H1 (cell line): ENCODE results near the gene NFAT5. TPM values are rescaled to one million over a fixed set of nuclear protein-coding genes. Genes with fewer than 3 reads are reported as not detected.

Experiments used
- CTCF ChIA-PET: fragments of 300-600 bp; sonication (Branson Sonifier 250); formaldehyde crosslinking; loops from one replicate; lab custom pipeline; 2021; ENCODE audit not compliant: partially characterized antibody; lab: Charles Lee
- POLR2A ChIA-PET: fragments of 300-600 bp; sonication (Branson Sonifier 250); formaldehyde crosslinking; loops from one replicate; lab custom pipeline; 2021; ENCODE audit warnings: inconsistent platforms; ENCODE audit not compliant: partially characterized antibody; lab: Charles Lee
- DNase-seq, 2 experiments: peaks; one replicate each; pipeline versions ENCODE4 v3.0.0 to v3.0.0-alpha.2; 2010 to 2022; ENCODE audit warnings: low spot score in 2 of 2, low read depth in 1 of 2, mixed read lengths in 1 of 2
- FAIRE-seq: peaks from 2 replicates; lab custom pipeline; 2011; peaks lifted over from hg19 to GRCh38; lab: Jason Lieb, UNC
- H2AFZ ChIP-seq: 2 replicates; pipeline ENCODE4 v1.8.1; 2012; ENCODE audit warnings: low read length, inconsistent platforms
- H2AK5ac ChIP-seq: 2 replicates; pipeline ENCODE4 v1.6.1; 2013; ENCODE audit warnings: low read depth, low read length
- H2BK120ac ChIP-seq: replicated peaks from 2 replicates; pipeline ENCODE3; 2013; ENCODE audit warnings: low read depth, low read length, inconsistent platforms
- H2BK12ac ChIP-seq: 2 replicates; pipeline ENCODE4 v1.6.1; 2013; ENCODE audit warnings: low read depth, low read length
- H2BK15ac ChIP-seq: 2 replicates; pipeline ENCODE4 v1.6.1; 2013; ENCODE audit warnings: low read length
- H2BK20ac ChIP-seq: 2 replicates; pipeline ENCODE4 v1.6.1; 2013; ENCODE audit warnings: low read length
- H2BK5ac ChIP-seq: 2 replicates; pipeline ENCODE4 v1.6.1; 2013; ENCODE audit warnings: low read depth, low read length
- H3K14ac ChIP-seq: 2 replicates; pipeline ENCODE4 v1.6.1; 2013; ENCODE audit warnings: inconsistent platforms; ENCODE audit not compliant: insufficient read length
- H3K18ac ChIP-seq: 2 replicates; pipeline ENCODE4 v1.6.1; 2013; ENCODE audit warnings: low read length; ENCODE audit errors: extremely low read depth
- H3K23ac ChIP-seq: 2 replicates; pipeline ENCODE4 v1.6.1; 2013; ENCODE audit warnings: inconsistent platforms; ENCODE audit not compliant: insufficient read length
- H3K23me2 ChIP-seq: 2 replicates; pipeline ENCODE4 v1.6.1; 2013; ENCODE audit warnings: low read depth, low read length
- H3K27ac ChIP-seq: 2 replicates; pipeline ENCODE4 v1.6.1; 2011; ENCODE audit warnings: low read depth, low read length, inconsistent platforms
- H3K27me3 ChIP-seq, 4 experiments: replicated peaks in 1 of 4; 1 replicate in 1 of 4; 2 replicates in 3 of 4; pipeline versions ENCODE4 v1.6.1 to v1.8.1; 2011 to 2013; ENCODE audit warnings: low read length in 3 of 4, mild to moderate bottlenecking in 3 of 4, inconsistent platforms in 2 of 4, mixed read lengths in 2 of 4, moderate library complexity in 1 of 4; ENCODE audit not compliant: control insufficient read depth in 3 of 4, insufficient read depth in 3 of 4; ENCODE audit errors: extremely low read depth in 1 of 4
- H3K36me3 ChIP-seq, 4 experiments: 2 replicates each; pipeline versions ENCODE4 v1.6.1 to v1.8.1; 2011 to 2013; ENCODE audit warnings: mild to moderate bottlenecking in 4 of 4, low read length in 3 of 4, moderate library complexity in 2 of 4, control low read depth in 1 of 4, inconsistent platforms in 1 of 4; ENCODE audit not compliant: insufficient read depth in 4 of 4, control insufficient read depth in 2 of 4
- H3K4ac ChIP-seq: replicated peaks from 2 replicates; pipeline ENCODE3; 2013; ENCODE audit warnings: low read length, low read depth, mixed read lengths, inconsistent platforms; ENCODE audit not compliant: insufficient read length
- H3K4me1 ChIP-seq, 4 experiments: replicated peaks in 1 of 4; 1 replicate in 1 of 4; 2 replicates in 3 of 4; pipeline versions ENCODE4 v1.6.1 to v1.8.1; 2011 to 2013; ENCODE audit warnings: low read length in 3 of 4, inconsistent platforms in 2 of 4, mixed read lengths in 1 of 4; ENCODE audit not compliant: insufficient read depth in 4 of 4, control insufficient read depth in 3 of 4
- H3K4me2 ChIP-seq, 2 experiments: 2 replicates each; pipeline versions ENCODE4 v1.6.1 to v1.8.1; 2011 to 2013; ENCODE audit warnings: low read depth in 2 of 2, low read length in 2 of 2, control low read depth in 1 of 2, inconsistent platforms in 1 of 2, mild to moderate bottlenecking in 1 of 2; ENCODE audit not compliant: insufficient read depth in 1 of 2
- H3K4me3 ChIP-seq, 4 experiments: fragments of 200-600, 300-600 bp in 1 of 4; sonication (generic), shearing (Covaris generic), sonication (Bioruptor Twin) in 1 of 4; 2 replicates each; pipeline versions ENCODE4 v1.5.1 to v1.8.1; 2011 to 2016; ENCODE audit warnings: low read length in 4 of 4, low read depth in 3 of 4, control low read depth in 2 of 4, inconsistent platforms in 2 of 4, mild to moderate bottlenecking in 2 of 4, mixed read lengths in 1 of 4, moderate library complexity in 1 of 4; ENCODE audit not compliant: insufficient read depth in 2 of 4; ENCODE audit errors: extremely low read depth in 1 of 4
- H3K56ac ChIP-seq: replicated peaks from 2 replicates; pipeline ENCODE3; 2013; ENCODE audit warnings: low read depth, mild to moderate bottlenecking, mixed read lengths, low read length, inconsistent platforms; ENCODE audit not compliant: insufficient read length
- H3K79me1 ChIP-seq: 2 replicates; pipeline ENCODE4 v1.6.1; 2013; ENCODE audit warnings: low read depth, low read length, control low read depth
- H3K79me2 ChIP-seq, 2 experiments: 2 replicates each; pipeline versions ENCODE4 v1.6.1 to v1.8.1; 2012 to 2013; ENCODE audit warnings: low read length in 2 of 2, mild to moderate bottlenecking in 2 of 2, inconsistent platforms in 1 of 2; ENCODE audit not compliant: insufficient read depth in 2 of 2, control insufficient read depth in 1 of 2
- H3K9ac ChIP-seq, 4 experiments: replicated peaks in 1 of 4; 1 replicate in 1 of 4; 2 replicates in 3 of 4; pipeline versions ENCODE4 v1.6.1 to v1.8.1; 2011 to 2013; ENCODE audit warnings: low read depth in 3 of 4, low read length in 3 of 4, control low read depth in 2 of 4, mild to moderate bottlenecking in 2 of 4, moderate library complexity in 2 of 4, inconsistent platforms in 1 of 4; ENCODE audit errors: extremely low read depth in 1 of 4
- H3K9me3 ChIP-seq, 2 experiments: 2 replicates each; pipeline versions ENCODE4 v1.6.1 to v1.8.1; 2012 to 2013; ENCODE audit warnings: mild to moderate bottlenecking in 2 of 2, moderate library complexity in 2 of 2, control low read depth in 1 of 2, inconsistent platforms in 1 of 2, low read depth in 1 of 2, low read length in 1 of 2, mixed read lengths in 1 of 2; ENCODE audit not compliant: insufficient read depth in 2 of 2
- H4K20me1 ChIP-seq, 2 experiments: replicated peaks in 1 of 2; 2 replicates each; pipeline versions ENCODE3 to v1.8.1; 2011 to 2013; ENCODE audit warnings: inconsistent platforms in 2 of 2, low read length in 2 of 2, mild to moderate bottlenecking in 1 of 2; ENCODE audit not compliant: insufficient read depth in 2 of 2, control insufficient read depth in 1 of 2
- H4K5ac ChIP-seq: 2 replicates; pipeline ENCODE4 v1.6.1; 2013; ENCODE audit warnings: low read length, low read depth, mixed read lengths, inconsistent platforms; ENCODE audit not compliant: insufficient read length
- H4K8ac ChIP-seq: 2 replicates; pipeline ENCODE4 v1.8.0; 2013; ENCODE audit warnings: mild to moderate bottlenecking, moderate library complexity, low read length, inconsistent platforms; ENCODE audit not compliant: insufficient read depth; ENCODE audit errors: extremely low read depth
- H4K91ac ChIP-seq: replicated peaks from 2 replicates; pipeline ENCODE3; 2013; ENCODE audit warnings: low read length, mixed read lengths, inconsistent platforms; ENCODE audit not compliant: insufficient read length
- BRCA1 ChIP-seq: IDR thresholded peaks from 2 replicates; pipeline ENCODE4 v1.6.1; 2012; ENCODE audit warnings: low read depth, low read length, improper control_type of control experiment
- GABPA ChIP-seq: IDR thresholded peaks from 2 replicates; pipeline ENCODE4 v1.6.1; 2011; ENCODE audit warnings: mild to moderate bottlenecking, low read length, moderate library complexity, borderline replicate concordance; ENCODE audit not compliant: insufficient read depth
- POU5F1 ChIP-seq: IDR thresholded peaks from 2 replicates; pipeline ENCODE4 v1.6.1; 2011; ENCODE audit warnings: low read depth, mild to moderate bottlenecking, low read length, moderate library complexity
- polyA plus RNA-seq, 7 experiments: library from polyadenylated mRNA; depleted of rRNA in 3 of 7; stranded (reverse) in 5 of 7; unstranded in 2 of 7; fragments of >200 nt in 5 of 7; fragments of 200-250 nt in 2 of 7; gene quantifications; 1 replicate in 5 of 7; 2 replicates in 1 of 7; 4 replicates in 1 of 7; pipeline versions ENCODE4 v1.2.1 to v1.2.3, GENCODE V29; 2011 to 2013; ENCODE audit warnings: missing spikeins in 2 of 7, mixed read lengths in 2 of 7
- total RNA-seq: library from RNA; stranded (reverse); fragmentation: NEBNext Ultra II Directional; extraction: Animal tissue kit (Norgen Biotek cat#: 25700); gene quantifications from 2 replicates; pipeline ENCODE4 v1.2.1, GENCODE V29; 2021

Gene NFAT5
- total and polyA plus RNA-seq, 2 of the 8 experiments (the other 6 are each of a cell fraction or from before 2014, with no cell fraction given): 8.9 to 29.0 TPM

DNA sequence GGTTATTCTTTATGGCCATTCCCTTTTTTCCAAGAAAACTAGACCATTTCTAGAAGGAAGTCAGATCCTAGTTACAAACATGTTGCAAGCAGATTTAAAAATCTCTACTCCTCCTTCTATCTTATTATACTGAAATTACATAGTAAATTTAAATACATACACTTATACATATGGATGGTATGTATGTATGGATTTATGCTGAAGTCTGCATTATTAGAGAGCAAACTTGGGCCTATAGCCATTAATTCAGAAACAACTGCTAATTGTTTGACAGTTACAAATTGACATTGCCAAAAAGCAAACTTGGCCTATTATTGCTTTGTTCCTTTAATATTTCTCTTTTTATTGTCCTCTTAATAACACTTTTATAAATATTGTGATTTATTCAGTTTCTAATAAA, 67.1 kb downstream of the NFAT5 start:
- Histone ChIP-seq H3K23ac (no peak overlapping the region), H3K79me1 (no peaks in the 10 kb centered on the region), H2BK20ac (no peak overlapping the region), H2BK5ac (no peak overlapping the region), H3K36me3 (peaks cover 0 to 26% (median 2%) of the 10 kb centered on the region in 4 experiments; a peak in 3 of 8 replicates), H2BK120ac (no peak overlapping the region), H4K91ac (no peak overlapping the region), H4K5ac (no peak overlapping the region), H2BK15ac (no peak overlapping the region), H3K4ac (no peak overlapping the region), H3K27ac (no peak overlapping the region), H3K23me2 (no peaks in the 10 kb centered on the region), H3K27me3 (no peaks in the 10 kb centered on the region), H3K4me1 (no peaks in the 10 kb centered on the region), H3K79me2 (no peaks in the 10 kb centered on the region)
- DNase-seq (no peak), FAIRE-seq (no peak)
- CTCF ChIA-PET: no interaction called here
- POLR2A ChIA-PET: no interaction called here
- TF ChIP-seq POU5F1 (no peak), BRCA1 (no peak), GABPA (no peak)
- TF ChIP-seq, all 59 proteins: peak for 0
- no peak overlapping the region for H3K9ac ChIP-seq
- H3K56ac ChIP-seq: no peak overlapping the region
- H3K18ac ChIP-seq: no peak overlapping the region
- H3K14ac ChIP-seq: no peak overlapping the region
- no peak overlapping the region for H3K4me3 ChIP-seq
- peaks cover 15 to 16% of the 10 kb centered on the region in 2 experiments for H3K9me3 ChIP-seq
- H2BK12ac ChIP-seq: no peak overlapping the region
- H3K4me2 ChIP-seq: no peak overlapping the region
- H2AK5ac ChIP-seq: no peak overlapping the region
- no peak overlapping the region for H4K8ac ChIP-seq
- H2AFZ ChIP-seq: no peak overlapping the region
- no peaks in the 10 kb centered on the region for H4K20me1 ChIP-seq
